Measurements from ENCODE around the gene CALML6. TPM values are rescaled to one million over a fixed set of nuclear protein-coding genes. Genes with fewer than 3 reads are reported as not detected.
A peak's percentile ranks its signal among the peaks of the same experiment; 100 is the strongest.

Gene CALML6
- polyA plus RNA-seq, 4 donors = 0.18 to 2.6 TPM; not detected in 2

GRCh38 chr1:1956101-1956500 lies 41.0 kb downstream of the CALML6 start:
- peaks cover 0 to 11% (median 0%) of the 10 kb centered on the region in 3 donors for H3K4me1 ChIP-seq (ENCODE audit: control insufficient read depth in 3 of 3, insufficient read depth in 2 of 3, low read depth in 1 of 3, low read length in 2 of 3)
- H3K4me3 ChIP-seq (ENCODE audit: low read depth in 1 of 3, low read length in 3 of 3) = no peak overlapping the region
- H3K27me3 ChIP-seq (ENCODE audit: control insufficient read depth in 3 of 3, insufficient read depth in 3 of 3, low read length in 3 of 3) = peaks cover 0 to 4% (median 2%) of the 10 kb centered on the region in 3 donors
- no peaks in the 10 kb centered on the region for H3K36me3 ChIP-seq (ENCODE audit: control insufficient read depth in 3 of 3, insufficient read depth in 2 of 3, low read depth in 1 of 3, low read length in 3 of 3)
- H3K9me3 ChIP-seq (ENCODE audit: control insufficient read depth in 2 of 2, insufficient read depth in 1 of 2, low read depth in 1 of 2, low read length in 1 of 2) = no peaks in the 10 kb centered on the region
- DNase-seq (no peak), FAIRE-seq (no peak)
- peak overlapping the region in 1 of 3 donors; percentile 28 for H3K27ac ChIP-seq (ENCODE audit: low read depth in 1 of 3, low read length in 2 of 3)
- WGBS, 3 donors = 77 to 83% (median 78%) methylated on average over 7 of the region's 7 CpGs

- Histone ChIP-seq H3K27ac (ENCODE audit: low read depth in 1 of 3, low read length in 2 of 3) (no peak overlapping the region), H3K9me3 (ENCODE audit: control insufficient read depth in 2 of 2, insufficient read depth in 1 of 2, low read depth in 1 of 2, low read length in 1 of 2) (no peaks in the 10 kb centered on the region), H3K4me1 (ENCODE audit: control insufficient read depth in 3 of 3, insufficient read depth in 2 of 3, low read depth in 1 of 3, low read length in 2 of 3) (peaks cover 0 to 11% (median 0%) of the 10 kb centered on the region in 3 donors), H3K27me3 (ENCODE audit: control insufficient read depth in 3 of 3, insufficient read depth in 3 of 3, low read length in 3 of 3) (peaks cover 0 to 5% (median 4%) of the 10 kb centered on the region in 3 donors), H3K36me3 (ENCODE audit: control insufficient read depth in 3 of 3, insufficient read depth in 2 of 3, low read depth in 1 of 3, low read length in 3 of 3) (no peaks in the 10 kb centered on the region), H3K4me3 (ENCODE audit: low read depth in 1 of 3, low read length in 3 of 3) (no peak overlapping the region)
- no peak for FAIRE-seq
- DNase-seq = no peak
- WGBS, 3 donors = 89 to 90% (median 90%) methylated on average over 37 to 38 of the region's 38 CpGs
Observed at GRCh38 chr1:1956586-1957532, 41.8 kb downstream of the CALML6 start.

GRCh38 chr1:1957533-1957961 lies 42.5 kb downstream of the CALML6 start:
- Histone ChIP-seq H3K27ac (ENCODE audit: low read depth in 1 of 3, low read length in 2 of 3) (no peak overlapping the region), H3K9me3 (ENCODE audit: control insufficient read depth in 2 of 2, insufficient read depth in 1 of 2, low read depth in 1 of 2, low read length in 1 of 2) (peaks cover 0 to 1% of the 10 kb centered on the region in 2 donors), H3K36me3 (ENCODE audit: control insufficient read depth in 3 of 3, insufficient read depth in 2 of 3, low read depth in 1 of 3, low read length in 3 of 3) (no peaks in the 10 kb centered on the region), H3K4me3 (ENCODE audit: low read depth in 1 of 3, low read length in 3 of 3) (no peak overlapping the region), H3K27me3 (ENCODE audit: control insufficient read depth in 3 of 3, insufficient read depth in 3 of 3, low read length in 3 of 3) (peaks cover 0 to 7% (median 4%) of the 10 kb centered on the region in 3 donors), H3K4me1 (ENCODE audit: control insufficient read depth in 3 of 3, insufficient read depth in 2 of 3, low read depth in 1 of 3, low read length in 2 of 3) (peaks cover 0 to 11% (median 0%) of the 10 kb centered on the region in 3 donors)
- 82 to 90% (median 84%) methylated on average over 17 to 22 of the region's 22 CpGs for WGBS, 3 donors
- FAIRE-seq (no peak), DNase-seq (no peak)

GRCh38 chr1:1958071-1958541 lies 43.0 kb downstream of the CALML6 start:
- H3K9me3 ChIP-seq (ENCODE audit: control insufficient read depth in 2 of 2, insufficient read depth in 1 of 2, low read depth in 1 of 2, low read length in 1 of 2) = peaks cover 0 to 7% of the 10 kb centered on the region in 2 donors
- 82 to 84% (median 84%) methylated on average over 25 to 29 of the region's 29 CpGs for WGBS, 3 donors
- peaks cover 0 to 11% (median 0%) of the 10 kb centered on the region in 3 donors for H3K4me1 ChIP-seq (ENCODE audit: control insufficient read depth in 3 of 3, insufficient read depth in 2 of 3, low read depth in 1 of 3, low read length in 2 of 3)
- H3K27me3 ChIP-seq (ENCODE audit: control insufficient read depth in 3 of 3, insufficient read depth in 3 of 3, low read length in 3 of 3) = peaks cover 0 to 7% (median 4%) of the 10 kb centered on the region in 3 donors
- H3K27ac ChIP-seq (ENCODE audit: low read depth in 1 of 3, low read length in 2 of 3) = no peak overlapping the region
- DNase-seq (no peak), FAIRE-seq (no peak)
- no peak overlapping the region for H3K4me3 ChIP-seq (ENCODE audit: low read depth in 1 of 3, low read length in 3 of 3)
- no peaks in the 10 kb centered on the region for H3K36me3 ChIP-seq (ENCODE audit: control insufficient read depth in 3 of 3, insufficient read depth in 2 of 3, low read depth in 1 of 3, low read length in 3 of 3)

- 50 to 72% (median 71%) methylated on average over 12 of the region's 12 CpGs for WGBS, 3 donors
- Histone ChIP-seq H3K9me3 (ENCODE audit: control insufficient read depth in 2 of 2, insufficient read depth in 1 of 2, low read depth in 1 of 2, low read length in 1 of 2) (peaks cover 0 to 7% of the 10 kb centered on the region in 2 donors), H3K27me3 (ENCODE audit: control insufficient read depth in 3 of 3, insufficient read depth in 3 of 3, low read length in 3 of 3) (peaks cover 0 to 7% (median 4%) of the 10 kb centered on the region in 3 donors), H3K36me3 (ENCODE audit: control insufficient read depth in 3 of 3, insufficient read depth in 2 of 3, low read depth in 1 of 3, low read length in 3 of 3) (no peaks in the 10 kb centered on the region), H3K4me3 (ENCODE audit: low read depth in 1 of 3, low read length in 3 of 3) (no peak overlapping the region), H3K27ac (ENCODE audit: low read depth in 1 of 3, low read length in 2 of 3) (no peak overlapping the region), H3K4me1 (ENCODE audit: control insufficient read depth in 3 of 3, insufficient read depth in 2 of 3, low read depth in 1 of 3, low read length in 2 of 3) (peaks cover 0 to 11% (median 0%) of the 10 kb centered on the region in 3 donors)
- FAIRE-seq (no peak), DNase-seq (no peak)
Observed at GRCh38 chr1:1959459-1959839, 44.4 kb downstream of the CALML6 start.

- DNase-seq (peak; percentile 80 to 91), FAIRE-seq (no peak)
- Histone ChIP-seq H3K27me3 (ENCODE audit: control insufficient read depth in 3 of 3, insufficient read depth in 3 of 3, low read length in 3 of 3) (peaks cover 0 to 8% (median 4%) of the 10 kb centered on the region in 3 donors), H3K36me3 (ENCODE audit: control insufficient read depth in 3 of 3, insufficient read depth in 2 of 3, low read depth in 1 of 3, low read length in 3 of 3) (no peaks in the 10 kb centered on the region), H3K4me1 (ENCODE audit: control insufficient read depth in 3 of 3, insufficient read depth in 2 of 3, low read depth in 1 of 3, low read length in 2 of 3) (peaks cover 0 to 11% (median 0%) of the 10 kb centered on the region in 3 donors), H3K27ac (ENCODE audit: low read depth in 1 of 3, low read length in 2 of 3) (no peak overlapping the region), H3K4me3 (ENCODE audit: low read depth in 1 of 3, low read length in 3 of 3) (no peak overlapping the region), H3K9me3 (ENCODE audit: control insufficient read depth in 2 of 2, insufficient read depth in 1 of 2, low read depth in 1 of 2, low read length in 1 of 2) (peaks cover 0 to 7% of the 10 kb centered on the region in 2 donors)
- 7% methylated on average over 22 to 23 of the region's 23 CpGs for WGBS, 3 donors
Observed at GRCh38 chr1:1959840-1960479, 44.9 kb downstream of the CALML6 start.

- no peak for DNase-seq
- H3K4me1 ChIP-seq (ENCODE audit: control insufficient read depth in 3 of 3, insufficient read depth in 2 of 3, low read depth in 1 of 3, low read length in 2 of 3) = peaks cover 0 to 11% (median 0%) of the 10 kb centered on the region in 3 donors
- no peak for FAIRE-seq
- H3K27ac ChIP-seq (ENCODE audit: low read depth in 1 of 3, low read length in 2 of 3) = no peak overlapping the region
- H3K27me3 ChIP-seq (ENCODE audit: control insufficient read depth in 3 of 3, insufficient read depth in 3 of 3, low read length in 3 of 3) = peaks cover 0 to 15% (median 4%) of the 10 kb centered on the region in 3 donors
- no peaks in the 10 kb centered on the region for H3K36me3 ChIP-seq (ENCODE audit: control insufficient read depth in 3 of 3, insufficient read depth in 2 of 3, low read depth in 1 of 3, low read length in 3 of 3)
- no peak overlapping the region for H3K4me3 ChIP-seq (ENCODE audit: low read depth in 1 of 3, low read length in 3 of 3)
- 61 to 68% (median 65%) methylated on average over 16 to 17 of the region's 17 CpGs for WGBS, 3 donors
- H3K9me3 ChIP-seq (ENCODE audit: control insufficient read depth in 2 of 2, insufficient read depth in 1 of 2, low read depth in 1 of 2, low read length in 1 of 2) = peaks cover 0 to 7% of the 10 kb centered on the region in 2 donors
Observed at GRCh38 chr1:1960480-1961196, 45.6 kb downstream of the CALML6 start.

- Histone ChIP-seq H3K36me3 (ENCODE audit: control insufficient read depth in 3 of 3, insufficient read depth in 2 of 3, low read depth in 1 of 3, low read length in 3 of 3) (no peaks in the 10 kb centered on the region), H3K27ac (ENCODE audit: low read depth in 1 of 3, low read length in 2 of 3) (no peak overlapping the region), H3K9me3 (ENCODE audit: control insufficient read depth in 2 of 2, insufficient read depth in 1 of 2, low read depth in 1 of 2, low read length in 1 of 2) (peaks cover 0 to 7% of the 10 kb centered on the region in 2 donors), H3K4me1 (ENCODE audit: control insufficient read depth in 3 of 3, insufficient read depth in 2 of 3, low read depth in 1 of 3, low read length in 2 of 3) (peaks cover 0 to 11% (median 0%) of the 10 kb centered on the region in 3 donors), H3K4me3 (ENCODE audit: low read depth in 1 of 3, low read length in 3 of 3) (no peak overlapping the region), H3K27me3 (ENCODE audit: control insufficient read depth in 3 of 3, insufficient read depth in 3 of 3, low read length in 3 of 3) (peaks cover 0 to 23% (median 4%) of the 10 kb centered on the region in 3 donors)
- 68 to 74% (median 70%) methylated on average over 2 of the region's 2 CpGs for WGBS, 3 donors
- DNase-seq = no peak
- FAIRE-seq = no peak
Observed at GRCh38 chr1:1962752-1963151, 47.7 kb downstream of the CALML6 start.
